Measurements from ENCODE around the gene PRTG. TPM values are rescaled to one million over a fixed set of nuclear protein-coding genes. Genes with fewer than 3 reads are reported as not detected.

PRTG gene
- total and polyA plus RNA-seq, 10 of the 15 experiments (the other 5 are each of a cell fraction or from before 2014, with no cell fraction given): under 0.01 to 0.25 TPM; not detected in 8

- BruUV-seq (replicated peaks): no TSS peak
- 0 out of 3 replicates have a peak, but pooled peaks have one; percentile 36 for ATAC-seq
- Histone ChIP-seq H3K27ac (ENCODE audit: control insufficient read depth, insufficient read depth) (no peak overlapping the region), H3K4me1 (ENCODE audit: control insufficient read depth, insufficient read depth, low read length) (no peaks in the 10 kb centered on the region), H3K27me3 (replicated peaks in 1 of 2; ENCODE audit: control insufficient read depth in 2 of 2, insufficient read depth in 2 of 2, low read length in 1 of 2) (no peaks in the 10 kb centered on the region), H3K79me2 (ENCODE audit: control insufficient read depth, insufficient read depth, low read length) (no peaks in the 10 kb centered on the region), H4K20me1 (ENCODE audit: control insufficient read depth, insufficient read depth) (no peaks in the 10 kb centered on the region), H3K9ac (ENCODE audit: control insufficient read depth, insufficient read depth, low read length) (no peak overlapping the region), H3K4me3 (no peak overlapping the region), H2AFZ (ENCODE audit: control insufficient read depth, low read depth, low read length) (no peak overlapping the region), H3K9me3 (replicated peaks; ENCODE audit: control insufficient read depth, insufficient read depth, low read length) (no peaks in the 10 kb centered on the region), H3K4me2 (ENCODE audit: control insufficient read depth, insufficient read depth) (no peak overlapping the region), H3K36me3 (ENCODE audit: control insufficient read depth in 2 of 2, insufficient read depth in 2 of 2, low read length in 1 of 2) (no peaks in the 10 kb centered on the region)
- intact Hi-C loops (cut with micrococcal nuclease; ENCODE audit: unreplicated experiment) (no loop called here), in situ Hi-C loops (cut with MboI) (no loop called here)
- 44% methylated on average over 2 of the region's 2 CpGs for WGBS (ENCODE audit: insufficient coverage, insufficient replicate concordance, low lambda C conversion rate, missing lambda C conversion rate)
- ChIA-PET CTCF (no interaction called here), RAD21 (ENCODE audit: unreplicated experiment) (no interaction called here), POLR2A (no interaction called here), SMC1A (ENCODE audit: uncharacterized antibody, unreplicated experiment) (no interaction called here)
- peak; percentile 18 for FAIRE-seq
- no peak for DNase-seq (ENCODE audit: low read depth, low spot score)
- 0 out of 6 replicates have a peak, but pooled peaks of 1 of the 3 experiments have one; percentile 18 for TF ChIP-seq CTCF (IDR thresholded peaks at IDR 0.05 in 2 of 3, conservative IDR thresholded peaks at IDR 0.05 in 1 of 3; ENCODE audit: control insufficient read depth in 2 of 3, extremely low read depth in 1 of 3, insufficient read depth in 1 of 3, low read depth in 3 of 3, low read length in 3 of 3)
- TF ChIP-seq SP1 (IDR thresholded peaks at IDR 0.05; ENCODE audit: low read depth, low read length): no peak
Measured at GRCh38 chr15:55564347-55565145, 178.4 kb downstream of the PRTG start.

- in situ Hi-C loops (cut with MboI): no loop called here
- no peak overlapping the region for H3K4me2 ChIP-seq (ENCODE audit: control insufficient read depth, insufficient read depth)
- no peaks in the 10 kb centered on the region for H3K27me3 ChIP-seq (replicated peaks in 1 of 2; ENCODE audit: control insufficient read depth in 2 of 2, insufficient read depth in 2 of 2, low read length in 1 of 2)
- ChIA-PET SMC1A (ENCODE audit: uncharacterized antibody, unreplicated experiment) (no interaction called here), CTCF (no interaction called here), POLR2A (no interaction called here), RAD21 (ENCODE audit: unreplicated experiment) (no interaction called here)
- no peaks in the 10 kb centered on the region for H3K9me3 ChIP-seq (replicated peaks; ENCODE audit: control insufficient read depth, insufficient read depth, low read length)
- no peaks in the 10 kb centered on the region for H3K36me3 ChIP-seq (ENCODE audit: control insufficient read depth in 2 of 2, insufficient read depth in 2 of 2, low read length in 1 of 2)
- no peaks in the 10 kb centered on the region for H3K79me2 ChIP-seq (ENCODE audit: control insufficient read depth, insufficient read depth, low read length)
- no peaks in the 10 kb centered on the region for H4K20me1 ChIP-seq (ENCODE audit: control insufficient read depth, insufficient read depth)
- WGBS (ENCODE audit: insufficient coverage, insufficient replicate concordance, low lambda C conversion rate, missing lambda C conversion rate): 59% methylated on average over 2 of the region's 3 CpGs
- FAIRE-seq: no peak
- no peaks in the 10 kb centered on the region for H3K4me1 ChIP-seq (ENCODE audit: control insufficient read depth, insufficient read depth, low read length)
- H2AFZ ChIP-seq (ENCODE audit: control insufficient read depth, low read depth, low read length): no peak overlapping the region
- H3K4me3 ChIP-seq: no peak overlapping the region
- H3K27ac ChIP-seq (ENCODE audit: control insufficient read depth, insufficient read depth): no peak overlapping the region
- no peak for ATAC-seq
- no peak for TF ChIP-seq MEF2A (IDR thresholded peaks at IDR 0.05; ENCODE audit: insufficient read depth, low read depth, low read length)
- no peak for TF ChIP-seq HSF1 (IDR thresholded peaks at IDR 0.05; ENCODE audit: low read depth, low read length)
- TF ChIP-seq SMAD1 (IDR thresholded peaks at IDR 0.05; ENCODE audit: low read depth, partially characterized antibody): no peak
- no peak for TF ChIP-seq E2F4 (IDR thresholded peaks at IDR 0.05; ENCODE audit: low read depth, low read length)
- no peak for TF ChIP-seq MYB (IDR thresholded peaks at IDR 0.05; ENCODE audit: borderline replicate concordance, low read depth, low read length)
- no peak for DNase-seq (ENCODE audit: low read depth, low spot score)
- intact Hi-C loops (cut with micrococcal nuclease; ENCODE audit: unreplicated experiment): no loop called here
- no peak overlapping the region for H3K9ac ChIP-seq (ENCODE audit: control insufficient read depth, insufficient read depth, low read length)
- BruUV-seq (replicated peaks): no TSS peak
Measured at GRCh38 chr15:55562601-55563000, 180.4 kb downstream of the PRTG start.
